Superior temporal gyrus (tissue), 1 donor: Measurements from ENCODE around the gene TSPYL6.
"Not testable (repeated sequence)": the region's sequence is repeated elsewhere in the genome, so short reads cannot be mapped to it uniquely, and the experiment has no call there.

Experiments used
- DNase-seq: peaks from one replicate; pipeline ENCODE4 v3.0.0-alpha.2; 2016; ENCODE audit errors: extremely low spot score

The TSPYL6 gene

DNA sequence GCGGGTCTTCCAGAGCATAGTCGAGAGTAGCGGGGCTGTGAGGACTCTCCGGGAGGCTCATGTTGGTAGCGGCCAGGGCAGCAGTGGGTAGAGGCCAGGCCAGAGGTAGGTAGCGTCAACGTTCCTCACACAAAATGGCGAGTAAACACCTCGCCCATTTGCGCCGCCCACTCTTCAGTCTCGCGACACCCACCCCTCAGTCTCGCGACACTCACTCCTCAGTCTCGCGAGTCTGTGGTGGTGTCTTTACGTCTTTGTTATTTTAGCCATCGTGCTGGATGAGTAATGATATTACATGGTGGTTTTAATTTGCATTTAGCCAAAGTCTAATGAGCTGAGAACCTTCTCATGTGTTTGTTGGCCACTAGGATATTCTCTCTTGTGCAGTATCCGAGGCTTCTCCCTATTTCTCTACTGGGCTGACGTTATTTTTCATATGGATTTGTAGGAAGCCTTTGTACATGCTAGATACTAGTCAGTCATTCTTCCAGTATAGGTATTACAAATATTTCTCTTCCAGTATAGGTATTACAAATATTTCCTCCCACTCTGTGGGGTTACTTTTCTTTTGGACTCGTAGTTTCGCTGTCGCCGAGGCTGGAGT is at the start of gene TSPYL6:
Gene TSPYL6, minus strand, starts transcription at position 139 of the 604 bp plus-strand sequence. Its CDS starts 78 bp downstream, at position 61.
- no peak for DNase-seq

DNA sequence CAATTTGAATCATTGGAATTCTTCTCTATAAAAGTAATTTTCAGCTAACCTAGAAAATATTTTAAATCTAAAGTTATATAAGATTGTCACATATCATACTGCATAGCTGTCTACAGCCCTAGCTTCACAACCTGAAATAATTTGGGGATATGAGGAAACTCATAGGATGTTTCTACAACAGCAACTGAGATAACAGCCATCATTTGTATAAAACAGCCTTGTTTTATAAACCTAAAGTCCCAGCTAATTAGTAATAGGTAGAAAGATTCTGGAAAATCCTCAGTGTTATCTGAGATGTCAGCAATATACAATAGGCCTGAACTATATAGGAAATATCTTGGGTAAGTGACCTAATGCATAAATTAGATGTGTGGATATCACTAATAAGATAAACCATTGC is 47.6 kb upstream of the TSPYL6 start:
- no peak for DNase-seq

DNA sequence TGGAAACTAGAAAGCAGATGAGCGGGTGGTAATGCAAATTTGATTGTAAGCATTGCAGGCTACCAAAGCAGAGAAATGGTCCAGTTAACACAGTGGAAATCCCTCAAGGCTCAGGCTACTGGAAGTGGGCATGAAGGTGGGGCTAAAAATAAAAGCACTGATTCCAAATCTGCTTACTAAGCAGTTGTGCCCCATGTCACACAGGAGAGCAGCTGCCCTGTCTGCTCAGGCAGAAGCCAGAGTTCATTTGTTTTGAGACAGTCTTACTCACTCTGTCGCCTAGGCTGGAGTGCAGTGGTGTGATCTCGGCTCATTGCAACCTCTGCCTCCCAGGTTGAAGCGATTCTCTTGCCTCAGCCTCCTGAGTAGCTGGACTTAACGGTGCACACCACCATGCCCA is 42.5 kb upstream of the TSPYL6 start:
- no peak for DNase-seq

DNA sequence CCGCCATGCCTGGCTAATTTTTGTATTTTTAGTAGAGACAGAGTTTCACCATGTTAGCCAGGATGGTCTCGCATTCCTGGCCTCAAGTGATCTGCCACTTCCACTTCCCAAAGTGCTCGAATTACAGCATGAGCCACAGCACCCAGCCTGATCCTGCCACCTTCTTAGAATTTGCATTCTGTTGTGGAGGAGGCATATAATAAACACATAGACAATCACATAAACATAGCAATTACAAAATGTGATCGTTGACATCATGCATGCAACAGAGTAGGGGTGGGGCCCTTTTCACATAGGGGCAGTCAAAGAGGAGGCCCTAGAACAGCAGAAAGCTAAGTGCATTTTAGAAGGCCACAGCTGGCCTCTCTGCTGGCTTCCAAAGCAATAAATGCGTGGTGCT is 39.9 kb upstream of the TSPYL6 start:
- DNase-seq, result no peak

DNA sequence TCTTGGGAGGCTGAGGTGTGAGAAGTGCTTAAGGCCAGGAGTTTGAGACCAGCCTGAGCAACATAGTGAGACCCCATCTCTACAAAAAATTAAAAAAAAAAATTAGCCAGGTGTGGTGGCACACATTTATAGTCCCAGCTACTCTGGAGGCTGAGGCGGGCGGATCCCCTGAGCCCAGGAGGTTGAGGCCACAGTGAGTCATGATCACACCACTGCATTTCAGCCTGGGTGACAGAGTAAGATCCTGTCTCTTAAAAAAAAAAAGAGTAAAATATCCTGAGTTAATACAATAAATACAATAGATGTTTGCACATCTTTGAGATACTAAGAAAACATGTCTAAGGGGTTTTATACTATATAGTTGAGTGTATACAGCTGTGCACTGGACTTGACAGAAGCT is 38.6 kb upstream of the TSPYL6 start:
- DNase-seq, result not testable (repeated sequence)

DNA sequence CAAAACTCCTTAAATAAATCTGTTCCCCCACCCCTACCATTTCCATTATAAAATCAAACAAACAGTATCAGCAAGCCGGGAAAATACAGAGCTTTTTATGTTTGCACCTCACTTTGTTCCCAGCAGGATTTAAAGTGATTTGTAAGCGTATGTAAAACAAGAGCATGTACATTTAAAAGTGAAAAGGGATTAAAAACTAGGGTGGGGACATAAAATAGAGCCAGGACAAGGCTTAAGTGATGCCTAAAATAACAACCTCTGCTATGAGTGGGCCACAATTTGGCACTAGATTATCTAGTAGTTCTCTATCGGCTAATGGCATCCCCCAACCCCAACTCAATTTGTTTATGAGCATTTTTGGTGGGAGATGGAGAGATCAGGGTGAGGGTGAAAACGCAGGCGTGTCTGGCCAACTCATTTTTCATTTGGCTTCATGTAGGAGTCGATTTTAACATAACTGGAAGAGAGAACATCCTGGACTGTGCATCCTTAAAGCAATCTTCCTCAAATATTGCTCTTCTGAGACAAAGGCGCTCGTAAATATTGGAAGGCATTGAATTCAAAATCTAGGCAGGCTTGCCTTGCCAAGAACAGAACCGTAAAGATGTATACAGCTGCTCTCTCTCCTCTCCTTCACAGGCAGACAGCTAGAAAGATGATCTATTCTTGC is 34.5 kb upstream of the TSPYL6 start:
- peak; percentile 63 for DNase-seq

DNA sequence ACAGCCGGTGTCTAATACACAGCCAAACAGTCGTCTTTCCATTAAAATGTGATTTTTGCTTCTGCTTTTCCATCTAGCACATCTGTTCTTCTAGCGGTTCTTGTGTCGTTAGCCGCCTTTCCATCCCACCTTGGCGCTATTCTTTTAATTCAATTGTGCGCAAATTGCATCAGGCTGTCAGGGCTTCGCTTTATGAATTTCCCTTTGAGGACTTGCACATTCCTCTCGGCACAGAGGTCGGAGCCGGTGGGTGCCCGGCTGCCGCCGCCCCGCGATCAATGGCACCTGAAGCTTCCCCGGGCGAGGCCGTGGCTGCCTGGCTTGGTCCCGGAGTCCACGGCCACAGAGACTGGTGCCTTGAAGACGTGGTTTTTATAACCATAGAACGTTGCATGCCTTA is 33.9 kb upstream of the TSPYL6 start:
- no peak for DNase-seq

DNA sequence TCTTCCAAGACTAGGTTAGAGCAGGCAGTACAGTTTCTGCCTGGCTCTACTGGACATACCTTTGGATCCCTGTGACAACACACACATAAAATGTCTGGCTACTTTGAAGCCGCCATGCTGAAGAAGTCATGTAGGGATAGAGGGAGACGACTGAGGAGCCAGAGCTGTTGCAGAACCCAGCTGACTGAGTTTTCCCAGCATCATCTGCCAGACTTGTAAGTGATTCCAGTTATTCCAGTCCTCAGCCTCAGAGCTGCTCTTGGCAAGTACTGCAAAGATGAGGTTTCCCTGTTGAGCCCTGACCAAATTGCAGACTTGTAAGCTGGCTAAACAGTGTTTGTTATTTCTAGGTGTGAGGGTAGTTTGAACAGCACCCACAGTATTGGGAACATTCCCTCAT is 31.5 kb upstream of the TSPYL6 start:
- no peak for DNase-seq

DNA sequence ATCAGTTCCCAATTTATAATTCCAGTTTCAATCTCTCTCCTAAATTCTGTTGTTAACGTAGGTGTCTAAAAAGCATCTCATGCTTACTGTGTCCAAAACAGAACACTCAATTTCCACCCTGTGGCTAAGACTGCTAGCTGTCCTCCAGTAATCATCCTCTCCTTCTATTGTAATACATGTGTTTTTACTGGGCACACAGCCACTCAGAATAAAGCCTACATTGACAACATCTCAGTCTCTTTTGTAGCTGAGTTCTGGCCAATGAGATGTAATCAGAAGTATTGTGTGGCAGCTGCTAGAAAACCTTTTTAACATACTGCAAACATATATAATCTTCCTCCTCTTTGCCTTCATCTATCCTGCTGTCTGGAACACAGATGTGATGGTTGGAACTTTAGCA is 29.4 kb upstream of the TSPYL6 start:
- no peak for DNase-seq

DNA sequence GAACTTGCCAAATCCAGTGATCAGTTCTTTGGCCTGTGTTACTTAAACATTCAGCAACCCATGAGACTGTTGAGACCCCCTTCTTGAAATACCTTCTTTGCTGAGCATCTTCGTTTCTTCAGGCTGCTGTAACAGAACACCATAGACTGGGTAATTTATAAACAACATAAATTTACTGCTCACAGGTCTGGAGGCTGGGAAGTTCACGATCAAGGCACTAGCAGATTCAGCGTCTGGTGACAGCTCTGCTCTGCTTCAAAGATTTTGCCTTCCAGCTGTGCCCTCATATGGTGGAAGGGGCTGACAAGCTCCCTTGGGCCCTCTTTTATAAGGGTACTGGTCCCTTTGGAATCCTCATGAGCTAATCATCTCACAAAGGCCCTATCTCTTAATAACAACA is 28.8 kb upstream of the TSPYL6 start:
- no peak for DNase-seq

DNA sequence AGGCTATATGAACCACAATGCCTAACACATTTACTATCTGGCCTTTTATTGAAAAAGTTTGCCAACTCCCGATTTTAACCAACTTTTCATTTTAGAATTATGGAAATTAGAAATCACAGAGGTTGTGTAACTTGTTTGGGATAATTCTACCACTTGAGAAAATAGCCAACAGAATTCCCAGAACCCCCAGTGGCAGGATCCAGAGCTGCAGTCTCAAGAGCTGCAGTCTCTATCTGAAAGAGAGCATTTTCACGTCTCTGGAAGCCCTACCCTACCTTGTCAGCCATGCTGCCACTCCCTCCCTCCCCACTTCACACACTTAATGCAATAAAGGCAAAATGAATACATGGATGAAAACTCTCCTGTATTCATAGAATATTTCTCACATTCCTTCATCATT is 23.4 kb upstream of the TSPYL6 start:
- no peak for DNase-seq

DNA sequence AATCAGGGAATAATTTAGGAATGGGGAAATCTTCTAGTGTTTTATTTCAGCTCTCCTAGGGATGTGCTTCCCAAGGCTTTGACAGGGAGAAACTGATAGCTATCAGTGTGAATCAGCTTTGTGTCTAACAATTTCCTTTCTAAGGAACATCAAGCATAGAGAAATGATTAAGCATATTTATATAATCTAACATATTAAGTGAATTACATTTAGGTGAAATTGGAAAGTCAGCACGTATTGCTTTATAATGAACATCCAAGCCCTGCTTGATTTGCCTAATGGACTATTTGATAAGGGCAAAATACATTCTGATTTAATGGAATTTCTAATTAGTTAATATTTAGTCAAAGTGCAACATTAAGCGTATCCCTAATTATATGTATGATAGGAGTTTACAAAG is 19.5 kb upstream of the TSPYL6 start:
- DNase-seq, result peak; percentile 63

DNA sequence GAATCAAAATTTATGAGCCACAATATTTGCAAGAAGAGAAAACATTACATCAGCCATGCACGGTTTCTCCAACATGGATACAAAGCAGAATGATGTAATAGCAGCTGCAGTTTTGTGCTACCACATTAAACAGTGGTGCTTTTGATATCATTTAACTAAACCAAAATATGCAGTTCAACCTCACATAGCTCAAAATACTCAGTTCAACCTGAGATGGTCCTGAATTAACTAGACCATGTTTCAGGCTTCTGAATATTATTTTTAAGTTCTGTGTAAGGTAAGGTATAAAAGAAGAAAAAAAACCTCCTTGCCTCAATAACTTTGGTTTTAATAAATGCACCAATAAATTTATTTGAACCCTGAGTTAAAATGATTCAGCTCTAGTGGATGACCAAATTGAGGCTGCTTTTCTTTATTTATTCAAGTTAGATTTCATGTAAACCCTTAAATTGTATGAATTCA is 18.8 kb upstream of the TSPYL6 start:
- peak; percentile 82 for DNase-seq

DNA sequence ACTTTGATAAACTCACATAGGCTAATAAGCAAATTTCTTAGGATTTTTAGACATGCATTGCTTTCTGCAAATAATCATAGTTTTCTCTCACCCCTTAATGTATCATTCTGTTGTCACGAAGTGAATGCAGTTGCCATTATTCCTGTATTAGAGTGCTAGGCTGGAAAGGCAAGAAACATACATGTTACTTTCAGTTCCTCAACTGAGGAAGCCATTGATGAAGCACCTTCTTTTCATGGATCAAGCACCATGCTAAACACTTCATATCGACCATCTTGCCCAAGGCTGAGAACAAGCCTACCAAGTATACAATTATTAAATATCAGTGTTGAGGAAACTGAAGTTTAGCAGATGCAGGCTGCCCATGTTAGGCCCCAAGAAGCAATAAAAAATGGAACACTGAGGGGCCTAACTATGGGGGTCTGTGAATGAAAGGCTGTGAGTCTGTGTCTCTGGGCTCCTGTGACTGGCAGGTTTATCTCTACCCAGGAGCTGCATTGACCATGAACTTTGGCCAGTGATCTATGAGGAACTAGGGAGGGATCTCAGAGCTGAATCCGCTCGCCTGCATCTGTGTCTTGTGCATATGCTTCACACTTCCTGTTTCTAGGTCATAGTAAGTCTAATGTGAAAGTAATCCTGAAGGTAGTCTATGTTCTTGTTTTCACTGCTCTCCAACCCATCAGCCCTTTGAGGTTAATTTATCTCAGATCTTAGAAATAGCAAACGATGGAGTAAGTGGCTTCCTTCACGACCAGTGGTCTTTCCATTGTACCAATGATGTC is 16.0 kb upstream of the TSPYL6 start:
- DNase-seq, result no peak

DNA sequence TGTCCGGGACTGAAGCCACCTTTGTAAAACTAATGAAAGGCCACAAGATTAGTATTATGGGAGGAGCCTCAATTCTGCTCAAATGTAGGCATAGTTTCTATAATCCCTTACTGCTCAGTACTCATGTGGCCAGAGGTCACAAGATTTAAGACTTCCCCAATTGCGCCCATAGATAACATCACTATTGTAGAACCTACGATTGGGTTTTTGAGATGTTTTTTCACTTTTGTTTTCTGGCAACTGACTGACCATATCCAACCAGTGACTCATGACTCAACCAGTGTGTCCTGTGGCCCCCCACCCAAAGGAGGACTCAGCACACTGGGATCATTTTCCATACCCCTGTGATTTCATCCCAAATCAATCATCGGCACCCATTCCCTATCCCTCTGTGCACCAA is 15.2 kb upstream of the TSPYL6 start:
- no peak for DNase-seq

DNA sequence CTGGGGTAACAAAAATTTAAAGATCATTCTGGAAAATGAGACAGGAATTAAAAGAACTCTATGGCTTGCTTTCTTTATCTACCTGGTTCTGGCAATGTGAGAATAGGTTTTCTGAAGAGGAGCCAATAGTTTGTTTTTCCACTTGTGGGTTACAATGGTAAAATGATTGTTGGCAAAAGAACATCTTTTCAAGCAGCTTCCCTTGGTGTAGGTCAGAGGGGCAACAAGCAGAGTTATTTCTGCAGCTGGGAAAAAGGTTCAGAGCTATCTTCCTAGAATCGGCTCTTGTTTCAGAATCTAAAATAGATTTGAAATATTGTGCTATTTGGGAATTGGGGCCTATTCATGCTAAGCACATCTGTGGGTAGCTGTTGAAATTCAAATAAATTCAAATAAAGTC is 11.5 kb upstream of the TSPYL6 start:
- no peak for DNase-seq

DNA sequence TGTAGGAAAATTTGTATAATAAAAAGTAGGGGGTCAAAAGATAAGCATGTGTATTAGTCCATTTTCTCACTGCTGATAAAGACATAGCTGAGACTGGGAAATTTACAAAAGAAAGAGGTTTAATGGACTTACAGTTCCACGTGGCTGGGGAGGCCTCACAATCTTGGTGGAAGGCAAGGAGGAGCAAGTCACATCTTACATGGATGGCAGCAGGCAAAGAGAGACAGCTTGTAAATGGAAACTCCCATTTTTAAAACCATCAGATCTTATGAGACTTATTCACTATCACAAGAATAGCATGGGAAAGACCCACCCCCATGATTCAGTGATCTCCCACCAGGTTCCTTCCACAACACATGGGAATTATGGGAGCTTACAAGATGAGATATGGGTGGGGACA is 9.1 kb upstream of the TSPYL6 start:
- not testable (repeated sequence) for DNase-seq

DNA sequence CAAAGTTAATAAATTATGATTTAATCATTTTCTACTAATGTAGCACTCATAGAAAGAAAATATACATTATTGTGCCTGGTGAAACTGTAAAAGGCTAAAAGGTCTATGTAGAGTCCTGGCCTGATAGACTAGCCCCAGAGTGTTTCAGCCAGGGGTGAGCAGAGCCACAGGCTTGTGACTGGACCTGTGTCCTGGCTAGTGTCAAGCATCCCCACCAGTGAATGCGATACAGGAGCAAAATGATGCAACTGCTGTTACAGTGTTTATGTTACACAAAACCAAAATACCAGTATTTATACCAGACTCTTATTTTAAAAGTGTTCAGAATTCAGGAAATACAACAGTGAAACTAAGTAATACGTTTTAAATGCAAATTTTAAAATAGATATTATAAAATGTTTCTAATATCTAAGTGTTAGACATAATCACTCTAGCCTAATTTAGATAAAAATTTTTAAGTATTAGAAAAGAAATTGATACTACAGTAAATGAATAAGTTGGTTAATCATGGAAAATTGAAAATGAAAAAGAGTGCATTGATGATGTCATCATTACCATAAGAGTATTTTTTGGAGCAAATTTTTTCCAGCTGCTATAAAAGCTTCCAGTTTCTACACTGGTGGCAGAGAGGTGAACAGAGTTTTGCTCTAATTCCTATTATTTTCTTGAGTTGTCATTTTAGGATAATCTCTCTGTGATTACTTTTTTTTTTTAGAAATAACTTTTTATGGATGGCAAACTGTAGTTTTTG is 6.2 kb upstream of the TSPYL6 start:
- DNase-seq, result no peak

DNA sequence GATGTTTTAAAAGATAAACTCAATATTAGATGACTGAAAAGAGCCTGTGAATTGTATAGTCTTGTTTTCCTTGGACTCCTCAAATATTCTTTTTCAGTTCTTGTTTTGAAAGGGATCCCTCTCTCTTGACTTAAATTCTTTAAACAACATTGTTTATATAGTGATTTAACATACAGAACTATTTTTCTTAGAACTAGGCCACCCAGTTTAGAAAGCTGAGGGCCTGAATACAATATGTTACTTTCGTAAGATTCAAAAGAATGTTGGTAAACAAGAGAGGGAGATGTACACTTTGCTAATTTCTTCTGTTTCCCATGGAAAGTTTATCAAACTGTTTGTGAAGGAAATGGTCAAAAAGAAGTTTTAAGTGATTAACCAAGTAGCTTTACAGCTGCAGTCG is 5.5 kb upstream of the TSPYL6 start:
- no peak for DNase-seq

DNA sequence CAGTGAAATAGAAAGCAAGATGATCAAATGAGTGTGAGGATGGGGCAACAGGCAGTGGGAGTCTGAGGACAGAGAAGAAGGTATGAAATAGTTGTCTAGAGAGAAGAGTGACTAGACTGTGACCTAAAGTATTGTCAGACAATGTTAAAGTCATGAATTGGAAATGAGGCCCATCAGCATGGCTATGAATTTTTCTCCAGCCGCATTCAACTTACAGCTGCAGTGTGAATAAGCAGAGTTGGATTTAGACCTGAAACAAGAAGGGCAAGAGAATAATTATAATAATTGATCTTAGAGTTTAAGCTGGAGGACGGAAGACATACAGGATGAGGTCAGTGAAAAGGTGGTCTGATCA is 4.2 kb upstream of the TSPYL6 start:
- no peak for DNase-seq

DNA sequence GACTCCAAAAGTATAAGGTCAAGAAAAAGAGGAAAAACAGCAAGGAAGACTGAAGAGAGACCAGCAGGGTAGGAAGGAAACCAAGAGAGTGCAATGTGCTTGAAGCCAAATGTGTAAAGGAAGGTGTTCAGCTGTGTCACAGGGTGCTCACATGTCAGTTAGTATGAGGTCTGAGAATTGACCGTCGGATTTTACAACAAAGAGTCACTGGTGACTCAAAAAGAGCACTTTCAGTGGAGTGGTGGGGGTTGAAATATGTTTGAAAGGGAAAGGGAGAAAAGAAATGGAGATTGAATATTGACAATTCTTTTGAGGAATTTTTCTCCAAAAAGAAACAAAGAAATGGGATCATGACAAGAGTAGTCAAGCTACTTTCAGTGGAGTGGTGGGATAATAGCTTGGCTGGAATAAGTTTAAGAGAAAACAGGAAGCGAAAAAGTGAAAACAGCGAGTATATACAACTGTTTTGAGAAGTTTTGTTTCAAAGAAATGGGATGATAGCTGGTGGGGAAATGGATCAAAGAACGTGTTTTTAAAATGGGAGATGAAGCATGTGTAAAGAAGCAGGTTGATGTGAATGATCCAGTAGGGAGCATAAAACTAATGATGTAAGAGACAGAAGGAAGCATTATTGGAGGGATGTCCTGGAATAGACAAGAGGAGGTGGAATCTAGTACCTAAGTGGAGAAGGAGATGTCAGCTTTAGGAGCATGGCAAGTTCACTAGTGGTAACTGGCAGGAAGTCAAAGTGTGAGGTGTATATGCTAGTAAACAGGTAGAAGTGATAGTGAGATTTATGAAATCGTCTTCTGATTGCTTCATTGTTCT is 3.6 kb upstream of the TSPYL6 start:
- DNase-seq, result no peak
